ENCODE results near the gene VEZT. TPM values are rescaled to one million over a fixed set of nuclear protein-coding genes. Genes with fewer than 3 reads are reported as not detected.

The VEZT gene
- total RNA-seq, 4 donors from 2014 or later: 27.7 to 82.0 (median 45.3) TPM

- H3K27me3 ChIP-seq: no peaks in the 10 kb centered on the region
- TF ChIP-seq POLR2A (IDR thresholded peaks at IDR 0.05) (no peak), CTCF (IDR thresholded peaks at IDR 0.05) (no peak)
- H3K36me3 ChIP-seq: peaks cover 0 to 14% (median 0%) of the 10 kb centered on the region in 3 donors
- H3K4me3 ChIP-seq: no peak overlapping the region
- no peak for DNase-seq
- no peaks in the 10 kb centered on the region for H3K9me3 ChIP-seq
- peaks cover 0 to 11% (median 0%) of the 10 kb centered on the region in 3 donors for H3K4me1 ChIP-seq
- H3K27ac ChIP-seq: no peak overlapping the region
- intact Hi-C loops (cut with DNase I): no loop called here
Observed at GRCh38 chr12:95184121-95184520, 33.5 kb upstream of the VEZT start.

GRCh38 chr12:95185072-95185471 lies 32.5 kb upstream of the VEZT start:
- no peak overlapping the region for H3K4me3 ChIP-seq
- H3K27ac ChIP-seq: no peak overlapping the region
- H3K9me3 ChIP-seq: no peaks in the 10 kb centered on the region
- H3K36me3 ChIP-seq: peaks cover 0 to 14% (median 0%) of the 10 kb centered on the region in 3 donors
- peaks cover 0 to 11% (median 0%) of the 10 kb centered on the region in 3 donors for H3K4me1 ChIP-seq
- no peaks in the 10 kb centered on the region for H3K27me3 ChIP-seq
- no peak for DNase-seq
- intact Hi-C loops (cut with DNase I): no loop called here
- TF ChIP-seq POLR2A (IDR thresholded peaks at IDR 0.05) (no peak), CTCF (IDR thresholded peaks at IDR 0.05) (no peak)
- 80 to 85% methylated on average over 8 of the region's 8 CpGs for WGBS, 2 donors

- H3K27ac ChIP-seq: no peak overlapping the region
- no peak overlapping the region for H3K4me3 ChIP-seq
- no peaks in the 10 kb centered on the region for H3K27me3 ChIP-seq
- no peak for TF ChIP-seq POLR2A (IDR thresholded peaks at IDR 0.05)
- TF ChIP-seq CTCF (IDR thresholded peaks at IDR 0.05): no peak
- DNase-seq: no peak
- H3K4me1 ChIP-seq: peaks cover 0 to 11% (median 0%) of the 10 kb centered on the region in 3 donors
- intact Hi-C loops (cut with DNase I): no loop called here
- no peaks in the 10 kb centered on the region for H3K9me3 ChIP-seq
- H3K36me3 ChIP-seq: peaks cover 0 to 14% (median 0%) of the 10 kb centered on the region in 3 donors
Observed at GRCh38 chr12:95185854-95186253, 31.8 kb upstream of the VEZT start.

- Histone ChIP-seq H3K27ac (no peak overlapping the region), H3K4me1 (peaks cover 0 to 4% (median 0%) of the 10 kb centered on the region in 3 donors), H3K4me3 (no peak overlapping the region), H3K36me3 (peaks cover 0 to 14% (median 0%) of the 10 kb centered on the region in 3 donors), H3K27me3 (no peaks in the 10 kb centered on the region), H3K9me3 (no peaks in the 10 kb centered on the region)
- DNase-seq: no peak
- no peak for TF ChIP-seq CTCF (IDR thresholded peaks at IDR 0.05)
- no peak for TF ChIP-seq POLR2A (IDR thresholded peaks at IDR 0.05)
- intact Hi-C loops (cut with DNase I): no loop called here
- WGBS, 2 donors: 72% methylated on average over 5 of the region's 5 CpGs
Observed at GRCh38 chr12:95187865-95188415, 29.7 kb upstream of the VEZT start.

GRCh38 chr12:95191060-95191696 lies 26.4 kb upstream of the VEZT start:
- intact Hi-C loops (cut with DNase I): no loop called here
- H3K27me3 ChIP-seq: no peaks in the 10 kb centered on the region
- no peak for DNase-seq
- no peaks in the 10 kb centered on the region for H3K9me3 ChIP-seq
- H3K27ac ChIP-seq: no peak overlapping the region
- no peak for TF ChIP-seq POLR2A (IDR thresholded peaks at IDR 0.05)
- no peak for TF ChIP-seq CTCF (IDR thresholded peaks at IDR 0.05)
- H3K36me3 ChIP-seq: no peaks in the 10 kb centered on the region
- 82 to 100% methylated on average over 1 of the region's 1 CpG for WGBS, 2 donors
- no peak overlapping the region for H3K4me3 ChIP-seq
- no peaks in the 10 kb centered on the region for H3K4me1 ChIP-seq
